ENCODE results near the gene PDE6C.

DNA sequence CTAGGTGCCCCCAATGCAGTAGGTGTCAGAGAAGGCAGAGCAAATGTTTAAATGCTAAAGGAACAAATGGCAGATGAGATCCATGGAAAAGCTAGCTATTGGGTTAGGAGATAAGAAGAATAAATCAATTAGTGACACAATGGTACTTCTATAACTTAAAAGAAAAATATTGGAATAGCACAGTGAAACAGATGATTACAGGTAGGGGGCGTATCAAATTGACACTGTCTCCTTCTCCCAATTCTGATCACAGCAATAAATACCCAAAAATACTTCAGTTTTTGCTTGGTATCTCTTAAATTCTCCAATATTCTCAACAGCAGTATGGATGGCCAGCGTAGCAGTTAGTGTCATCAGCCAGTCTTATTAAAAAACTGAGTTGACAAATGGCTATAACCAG, 84.9 kb downstream of the PDE6C start:
- TF ChIP-seq, protein P1, sequence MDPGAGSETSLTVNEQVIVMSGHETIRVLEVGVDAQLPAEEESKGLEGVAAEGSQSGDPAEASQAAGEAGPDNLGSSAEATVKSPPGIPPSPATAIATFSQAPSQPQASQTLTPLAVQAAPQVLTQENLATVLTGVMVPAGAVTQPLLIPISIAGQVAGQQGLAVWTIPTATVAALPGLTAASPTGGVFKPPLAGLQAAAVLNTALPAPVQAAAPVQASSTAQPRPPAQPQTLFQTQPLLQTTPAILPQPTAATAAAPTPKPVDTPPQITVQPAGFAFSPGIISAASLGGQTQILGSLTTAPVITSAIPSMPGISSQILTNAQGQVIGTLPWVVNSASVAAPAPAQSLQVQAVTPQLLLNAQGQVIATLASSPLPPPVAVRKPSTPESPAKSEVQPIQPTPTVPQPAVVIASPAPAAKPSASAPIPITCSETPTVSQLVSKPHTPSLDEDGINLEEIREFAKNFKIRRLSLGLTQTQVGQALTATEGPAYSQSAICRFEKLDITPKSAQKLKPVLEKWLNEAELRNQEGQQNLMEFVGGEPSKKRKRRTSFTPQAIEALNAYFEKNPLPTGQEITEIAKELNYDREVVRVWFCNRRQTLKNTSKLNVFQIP (CRISPR knock-in tag; IDR thresholded peaks at IDR 0.05; ENCODE audit: borderline replicate concordance, low read depth), result no peak
- TF ChIP-seq, protein P2, sequence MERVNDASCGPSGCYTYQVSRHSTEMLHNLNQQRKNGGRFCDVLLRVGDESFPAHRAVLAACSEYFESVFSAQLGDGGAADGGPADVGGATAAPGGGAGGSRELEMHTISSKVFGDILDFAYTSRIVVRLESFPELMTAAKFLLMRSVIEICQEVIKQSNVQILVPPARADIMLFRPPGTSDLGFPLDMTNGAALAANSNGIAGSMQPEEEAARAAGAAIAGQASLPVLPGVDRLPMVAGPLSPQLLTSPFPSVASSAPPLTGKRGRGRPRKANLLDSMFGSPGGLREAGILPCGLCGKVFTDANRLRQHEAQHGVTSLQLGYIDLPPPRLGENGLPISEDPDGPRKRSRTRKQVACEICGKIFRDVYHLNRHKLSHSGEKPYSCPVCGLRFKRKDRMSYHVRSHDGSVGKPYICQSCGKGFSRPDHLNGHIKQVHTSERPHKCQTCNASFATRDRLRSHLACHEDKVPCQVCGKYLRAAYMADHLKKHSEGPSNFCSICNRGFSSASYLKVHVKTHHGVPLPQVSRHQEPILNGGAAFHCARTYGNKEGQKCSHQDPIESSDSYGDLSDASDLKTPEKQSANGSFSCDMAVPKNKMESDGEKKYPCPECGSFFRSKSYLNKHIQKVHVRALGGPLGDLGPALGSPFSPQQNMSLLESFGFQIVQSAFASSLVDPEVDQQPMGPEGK (CRISPR knock-in tag; IDR thresholded peaks at IDR 0.05; ENCODE audit: borderline replicate concordance), result no peak
- TF ChIP-seq TOX (CRISPR knock-in tag; IDR thresholded peaks at IDR 0.05; ENCODE audit: borderline replicate concordance) (no peak), ZNF70 (CRISPR knock-in tag; IDR thresholded peaks at IDR 0.05) (no peak), ZFP30 (CRISPR knock-in tag; IDR thresholded peaks at IDR 0.05) (no peak), RARB (CRISPR knock-in tag; IDR thresholded peaks at IDR 0.05) (no peak), ZC3H10 (CRISPR knock-in tag; IDR thresholded peaks at IDR 0.05) (no peak), ESRRG (CRISPR knock-in tag; IDR thresholded peaks at IDR 0.05) (no peak), ZNF8 (CRISPR knock-in tag; IDR thresholded peaks at IDR 0.05) (no peak), GLIS3 (CRISPR knock-in tag; IDR thresholded peaks at IDR 0.05) (no peak), CSRNP3 (CRISPR knock-in tag; IDR thresholded peaks at IDR 0.05) (no peak), BACH2 (CRISPR knock-in tag; IDR thresholded peaks at IDR 0.05; ENCODE audit: borderline replicate concordance) (no peak)
- TF ChIP-seq, protein P3, sequence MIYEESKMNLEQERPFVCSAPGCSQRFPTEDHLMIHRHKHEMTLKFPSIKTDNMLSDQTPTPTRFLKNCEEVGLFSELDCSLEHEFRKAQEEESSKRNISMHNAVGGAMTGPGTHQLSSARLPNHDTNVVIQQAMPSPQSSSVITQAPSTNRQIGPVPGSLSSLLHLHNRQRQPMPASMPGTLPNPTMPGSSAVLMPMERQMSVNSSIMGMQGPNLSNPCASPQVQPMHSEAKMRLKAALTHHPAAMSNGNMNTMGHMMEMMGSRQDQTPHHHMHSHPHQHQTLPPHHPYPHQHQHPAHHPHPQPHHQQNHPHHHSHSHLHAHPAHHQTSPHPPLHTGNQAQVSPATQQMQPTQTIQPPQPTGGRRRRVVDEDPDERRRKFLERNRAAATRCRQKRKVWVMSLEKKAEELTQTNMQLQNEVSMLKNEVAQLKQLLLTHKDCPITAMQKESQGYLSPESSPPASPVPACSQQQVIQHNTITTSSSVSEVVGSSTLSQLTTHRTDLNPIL (CRISPR knock-in tag; IDR thresholded peaks at IDR 0.05; ENCODE audit: low read depth), result no peak
